ENCODE data around the gene AMDHD2. TPM values are rescaled to one million over a fixed set of nuclear protein-coding genes. Genes with fewer than 3 reads are reported as not detected.

The AMDHD2 gene
- total and polyA plus RNA-seq, 4 donors, result 7.5 to 25.3 (median 15.7) TPM

- Histone ChIP-seq H3K27ac (ENCODE audit: low read depth in 1 of 2, low read length in 2 of 2) (no peak overlapping the region), H3K27me3 (ENCODE audit: control insufficient read depth in 4 of 4, insufficient read depth in 4 of 4, low read length in 3 of 4) (no peaks in the 10 kb centered on the region), H3K9me3 (ENCODE audit: control insufficient read depth in 4 of 4, low read length in 3 of 4) (no peaks in the 10 kb centered on the region), H3K9ac (ENCODE audit: low read depth in 1 of 2, low read length in 2 of 2) (no peak overlapping the region), H3K4me3 (ENCODE audit: low read depth in 1 of 3, low read length in 3 of 3) (no peak overlapping the region), H3K4me1 (ENCODE audit: control insufficient read depth in 4 of 4, insufficient read depth in 4 of 4, low read length in 3 of 4) (peaks cover 18 to 55% (median 37%) of the 10 kb centered on the region in 4 donors), H3K36me3 (ENCODE audit: control insufficient read depth in 4 of 4, insufficient read depth in 3 of 4, low read depth in 1 of 4, low read length in 3 of 4) (peaks cover 0 to 9% (median under 1%) of the 10 kb centered on the region in 4 donors)
- no peak for DNase-seq (ENCODE audit: low spot score)
- WGBS, result 92% methylated on average over 6 of the region's 6 CpGs
- TF ChIP-seq GABPA (IDR thresholded peaks at IDR 0.05 in 1 of 2, conservative IDR thresholded peaks at IDR 0.05 in 1 of 2), result no peak
- no peak for TF ChIP-seq ZBTB33 (IDR thresholded peaks at IDR 0.05)
- TF ChIP-seq FOXA1 (IDR thresholded peaks at IDR 0.05), result no peak
- TF ChIP-seq YY1 (IDR thresholded peaks at IDR 0.05), result no peak
- TF ChIP-seq ATF3 (IDR thresholded peaks at IDR 0.05), result no peak
Measured at GRCh38 chr16:2499454-2499853, 20.7 kb upstream of the AMDHD2 start.

GRCh38 chr16:2499890-2500429 lies 20.2 kb upstream of the AMDHD2 start:
- Histone ChIP-seq H3K9ac (ENCODE audit: low read depth in 1 of 2, low read length in 2 of 2) (no peak overlapping the region), H3K36me3 (ENCODE audit: control insufficient read depth in 4 of 4, insufficient read depth in 3 of 4, low read depth in 1 of 4, low read length in 3 of 4) (peaks cover 0 to 9% (median under 1%) of the 10 kb centered on the region in 4 donors), H3K4me1 (ENCODE audit: control insufficient read depth in 4 of 4, insufficient read depth in 4 of 4, low read length in 3 of 4) (peaks cover 18 to 55% (median 37%) of the 10 kb centered on the region in 4 donors), H3K27me3 (ENCODE audit: control insufficient read depth in 4 of 4, insufficient read depth in 4 of 4, low read length in 3 of 4) (no peaks in the 10 kb centered on the region), H3K4me3 (ENCODE audit: low read depth in 1 of 3, low read length in 3 of 3) (no peak overlapping the region), H3K9me3 (ENCODE audit: control insufficient read depth in 4 of 4, low read length in 3 of 4) (no peaks in the 10 kb centered on the region), H3K27ac (ENCODE audit: low read depth in 1 of 2, low read length in 2 of 2) (no peak overlapping the region)
- WGBS, result 94% methylated on average over 29 of the region's 29 CpGs
- no peak for TF ChIP-seq SP1 (IDR thresholded peaks at IDR 0.05)
- DNase-seq (ENCODE audit: low spot score), result no peak

GRCh38 chr16:2500430-2500917 lies 19.7 kb upstream of the AMDHD2 start:
- H3K9me3 ChIP-seq (ENCODE audit: control insufficient read depth in 4 of 4, low read length in 3 of 4), result no peaks in the 10 kb centered on the region
- H3K4me3 ChIP-seq (ENCODE audit: low read depth in 1 of 3, low read length in 3 of 3), result no peak overlapping the region
- no peak overlapping the region for H3K27ac ChIP-seq (ENCODE audit: low read depth in 1 of 2, low read length in 2 of 2)
- DNase-seq (ENCODE audit: low spot score), result no peak
- no peaks in the 10 kb centered on the region for H3K27me3 ChIP-seq (ENCODE audit: control insufficient read depth in 4 of 4, insufficient read depth in 4 of 4, low read length in 3 of 4)
- H3K36me3 ChIP-seq (ENCODE audit: control insufficient read depth in 4 of 4, insufficient read depth in 3 of 4, low read depth in 1 of 4, low read length in 3 of 4), result peaks cover 0 to 9% (median under 1%) of the 10 kb centered on the region in 4 donors
- H3K4me1 ChIP-seq (ENCODE audit: control insufficient read depth in 4 of 4, insufficient read depth in 4 of 4, low read length in 3 of 4), result peaks cover 18 to 55% (median 37%) of the 10 kb centered on the region in 4 donors
- TF ChIP-seq MAX (IDR thresholded peaks at IDR 0.05) (no peak), JUND (IDR thresholded peaks at IDR 0.05) (no peak), ATF3 (IDR thresholded peaks at IDR 0.05) (no peak), REST (IDR thresholded peaks at IDR 0.05) (no peak), FOXA2 (IDR thresholded peaks at IDR 0.05) (no peak), HNF4G (IDR thresholded peaks at IDR 0.05) (no peak), YY1 (IDR thresholded peaks at IDR 0.05) (no peak), NR2F2 (IDR thresholded peaks at IDR 0.05) (no peak), CTCF (IDR thresholded peaks at IDR 0.05; ENCODE audit: low read depth, low read length, missing input control) (no peak), RAD21 (IDR thresholded peaks at IDR 0.05) (no peak), FOXA1 (IDR thresholded peaks at IDR 0.05) (no peak), ZBTB33 (IDR thresholded peaks at IDR 0.05) (no peak)
- WGBS, result 81% methylated on average over 20 of the region's 20 CpGs
- no peak overlapping the region for H3K9ac ChIP-seq (ENCODE audit: low read depth in 1 of 2, low read length in 2 of 2)

Measured in liver (tissue), 9 donors.